HTR-8/SVneo (cell line): ENCODE data around the gene HIVEP3.
A peak's percentile ranks its signal among the peaks of the same experiment; 100 is the strongest.

Source experiments
- DNase-seq: peaks from one replicate; pipeline ENCODE4 v3.0.0; 2011; ENCODE audit warnings: low spot score, mixed read lengths; ENCODE audit not compliant: insufficient read length
- FAIRE-seq: peaks from 2 replicates; lab custom pipeline; 2011; peaks lifted over from hg19 to GRCh38; lab: Jason Lieb, UNC

The HIVEP3 gene

GRCh38 chr1:41502912-41503311 lies 415.8 kb downstream of the HIVEP3 start:
- DNase-seq (no peak), FAIRE-seq (no peak)

- FAIRE-seq, result no peak
- DNase-seq, result no peak
These were observed 417.1 kb downstream of the HIVEP3 start for GRCh38 chr1:41501581-41501980.

DNA sequence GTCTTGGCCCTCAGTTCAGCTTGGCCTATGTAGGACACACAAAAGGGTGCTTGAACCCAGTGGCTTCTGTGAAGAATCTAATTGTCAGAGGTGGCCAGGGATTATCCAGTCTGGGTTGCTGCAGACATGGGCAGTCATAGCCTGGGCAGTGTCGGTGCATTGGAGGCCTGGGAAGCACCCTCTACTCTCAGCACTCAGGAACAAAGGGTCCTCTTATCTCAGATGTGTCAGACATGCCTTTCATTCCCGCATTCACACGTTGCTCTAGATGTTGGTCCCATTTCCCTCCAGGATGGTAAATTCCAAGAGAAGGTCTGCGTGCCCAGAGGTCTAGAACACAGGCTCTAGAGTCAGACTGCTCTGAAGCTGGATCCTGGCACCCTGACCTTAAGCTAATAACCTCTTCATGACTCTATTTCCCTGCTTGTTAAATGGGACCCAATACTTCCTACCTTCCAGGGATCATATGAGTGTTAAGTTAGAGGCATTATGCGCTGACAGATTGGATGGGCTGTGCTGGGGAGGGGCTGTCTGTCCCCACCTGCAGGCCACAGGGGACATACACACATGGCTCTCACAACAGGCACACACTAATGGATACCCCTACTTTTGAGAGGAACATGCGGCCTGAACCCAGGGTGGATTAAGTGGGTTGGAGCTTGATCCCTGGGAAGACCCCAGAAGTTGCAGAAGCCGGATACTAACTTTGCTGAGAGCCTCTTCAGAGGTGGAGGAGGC lies 417.8 kb downstream of the HIVEP3 start:
- no peak for FAIRE-seq
- no peak for DNase-seq

DNA sequence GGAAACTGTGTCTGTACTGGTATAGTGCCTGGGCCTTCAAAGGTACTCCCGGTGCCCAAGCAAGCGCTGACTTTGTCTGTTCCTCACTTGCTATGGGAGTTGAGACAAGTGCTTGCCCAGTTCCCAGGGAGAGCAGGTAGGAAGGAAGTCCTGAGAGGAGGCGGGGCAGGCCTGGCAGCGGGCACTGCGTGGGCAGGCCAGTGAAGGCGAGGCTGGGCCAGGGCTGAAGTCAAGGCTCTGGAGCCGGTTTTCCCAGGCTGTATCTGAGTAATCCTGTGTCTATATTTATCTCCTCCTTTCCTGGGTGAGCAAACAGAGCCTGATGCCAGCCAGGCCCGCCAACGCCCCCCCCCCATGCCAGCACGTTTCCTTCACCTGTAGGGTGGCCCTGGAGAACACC lies 418.3 kb downstream of the HIVEP3 start:
- FAIRE-seq, result no peak
- no peak for DNase-seq

GRCh38 chr1:41499591-41499990 lies 419.1 kb downstream of the HIVEP3 start:
- FAIRE-seq, result no peak
- DNase-seq, result no peak

DNA sequence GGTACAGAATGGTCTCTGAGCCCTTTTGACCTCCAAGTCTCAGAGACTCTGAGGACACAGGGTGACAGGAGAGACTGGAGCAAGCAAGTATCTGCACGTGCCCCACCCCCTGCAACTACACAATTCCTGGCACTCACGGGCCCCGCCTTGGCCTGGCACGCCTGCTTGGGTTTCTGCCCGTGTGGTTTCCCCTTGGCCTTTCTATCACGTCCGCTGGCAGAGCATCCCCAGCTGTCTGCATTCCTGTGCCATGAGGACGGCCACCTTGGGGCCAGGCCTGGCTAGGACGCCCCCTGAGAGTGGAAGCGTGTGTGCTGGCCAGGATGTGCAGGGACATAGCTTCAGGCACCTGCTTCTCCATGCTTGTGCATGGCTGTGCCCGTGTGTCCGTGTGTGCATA lies 419.9 kb downstream of the HIVEP3 start:
- peak; percentile 84 for FAIRE-seq

GRCh38 chr1:41498391-41498790 lies 420.3 kb downstream of the HIVEP3 start:
- no peak for FAIRE-seq
- DNase-seq, result no peak

More for the DNA sequence above, 419.9 kb downstream of the HIVEP3 start:
- DNase-seq, result peak; percentile 57

DNA sequence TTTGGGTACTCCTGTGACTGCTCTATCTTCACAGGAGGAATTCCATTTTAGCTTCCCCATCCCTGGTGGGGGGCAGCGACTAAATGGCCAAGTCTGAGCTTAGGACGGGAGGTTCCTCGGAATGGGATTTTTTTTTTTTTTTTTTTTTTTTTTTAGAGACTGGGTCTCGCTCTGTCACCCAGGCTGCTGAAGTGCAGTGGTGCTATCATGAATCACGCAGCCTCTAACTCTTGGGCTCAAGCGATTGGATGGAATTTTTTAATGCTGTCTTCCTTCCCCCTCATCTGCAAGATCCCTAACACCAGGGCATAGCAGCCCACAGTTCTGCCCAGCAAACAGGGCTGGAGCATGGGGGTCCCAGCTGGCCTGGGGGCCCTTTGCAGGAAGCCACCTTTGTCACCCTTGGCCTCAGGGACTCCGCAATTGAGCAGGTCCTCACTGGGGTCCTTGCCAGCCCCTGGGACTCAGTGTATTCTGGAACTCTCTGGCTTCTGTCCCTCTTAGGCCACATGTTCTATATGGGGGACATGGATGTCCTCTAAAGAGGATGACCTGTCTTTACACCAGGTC lies 421.2 kb downstream of the HIVEP3 start:
- FAIRE-seq, result no peak
- DNase-seq, result no peak

DNA sequence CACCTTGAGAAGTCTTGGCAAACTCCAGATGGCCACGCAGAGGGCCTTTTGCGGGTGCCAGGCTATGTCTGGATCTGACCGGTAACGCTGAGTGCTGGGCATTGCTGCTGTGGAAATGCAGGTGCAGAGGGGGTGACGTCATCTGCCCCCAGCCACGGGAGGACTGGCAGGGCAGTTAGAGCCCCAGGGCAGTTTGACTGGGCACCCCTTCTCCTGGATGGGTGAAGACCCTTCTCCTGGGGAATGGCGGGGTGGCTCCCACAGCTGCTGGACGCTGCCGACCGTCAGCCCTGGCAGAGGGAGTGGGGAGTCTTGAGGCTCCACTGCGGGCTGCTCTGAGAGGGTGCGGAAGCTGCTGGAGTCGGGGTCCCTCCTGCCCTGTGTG lies 421.7 kb downstream of the HIVEP3 start:
- DNase-seq (no peak), FAIRE-seq (peak; percentile 74)

DNA sequence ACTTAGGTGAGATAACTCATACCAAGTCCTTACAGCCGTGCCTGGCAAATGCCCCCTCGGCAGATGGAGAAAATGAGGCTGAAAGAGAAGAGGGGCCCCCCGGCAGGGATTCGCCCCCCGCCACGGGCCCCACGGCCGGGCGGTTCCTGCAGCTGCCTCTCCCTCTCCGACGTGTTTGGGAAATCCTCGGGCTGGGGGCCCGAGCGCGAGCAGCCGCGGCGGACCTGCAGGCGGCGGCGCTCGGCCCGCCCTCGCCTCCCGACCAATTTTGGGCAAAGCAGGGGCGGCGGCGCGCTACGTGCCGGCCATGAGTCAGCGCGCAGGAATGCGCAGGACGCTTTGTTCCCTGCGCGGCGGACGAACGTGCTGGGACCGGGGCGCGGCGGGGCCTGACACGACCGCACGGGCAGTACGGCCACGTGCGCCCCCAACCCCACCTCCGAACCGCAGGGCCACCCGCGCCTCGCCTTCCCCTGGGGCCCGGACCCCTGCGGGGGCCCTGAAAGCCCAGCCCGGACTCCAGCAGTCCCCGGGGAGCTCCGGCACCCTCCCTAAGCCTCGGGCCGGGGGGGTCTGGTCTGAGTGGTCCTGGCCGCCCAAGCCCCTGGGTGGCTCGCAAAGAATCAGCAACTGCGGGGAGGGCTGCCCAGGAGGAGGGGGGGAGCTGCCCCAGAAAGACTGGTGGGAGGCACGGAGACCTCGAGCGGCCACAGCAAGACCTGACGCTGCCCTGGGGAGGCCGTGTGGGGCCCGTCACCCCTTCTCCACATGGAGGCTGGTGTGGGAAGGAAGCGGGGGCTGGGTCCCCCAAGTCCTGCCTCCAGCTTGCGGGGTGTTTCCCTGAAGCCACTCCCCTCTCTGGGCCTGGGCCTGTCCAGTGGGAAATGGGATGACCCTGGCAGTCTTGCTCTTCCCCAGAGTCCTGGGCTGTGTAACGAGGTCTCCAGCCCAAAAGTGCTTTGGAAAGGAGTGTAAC lies 422.4 kb downstream of the HIVEP3 start:
- FAIRE-seq (peak; percentile 95), DNase-seq (peak; percentile 67)

GRCh38 chr1:41495210-41495948 lies 423.3 kb downstream of the HIVEP3 start:
- DNase-seq, result no peak
- no peak for FAIRE-seq

DNA sequence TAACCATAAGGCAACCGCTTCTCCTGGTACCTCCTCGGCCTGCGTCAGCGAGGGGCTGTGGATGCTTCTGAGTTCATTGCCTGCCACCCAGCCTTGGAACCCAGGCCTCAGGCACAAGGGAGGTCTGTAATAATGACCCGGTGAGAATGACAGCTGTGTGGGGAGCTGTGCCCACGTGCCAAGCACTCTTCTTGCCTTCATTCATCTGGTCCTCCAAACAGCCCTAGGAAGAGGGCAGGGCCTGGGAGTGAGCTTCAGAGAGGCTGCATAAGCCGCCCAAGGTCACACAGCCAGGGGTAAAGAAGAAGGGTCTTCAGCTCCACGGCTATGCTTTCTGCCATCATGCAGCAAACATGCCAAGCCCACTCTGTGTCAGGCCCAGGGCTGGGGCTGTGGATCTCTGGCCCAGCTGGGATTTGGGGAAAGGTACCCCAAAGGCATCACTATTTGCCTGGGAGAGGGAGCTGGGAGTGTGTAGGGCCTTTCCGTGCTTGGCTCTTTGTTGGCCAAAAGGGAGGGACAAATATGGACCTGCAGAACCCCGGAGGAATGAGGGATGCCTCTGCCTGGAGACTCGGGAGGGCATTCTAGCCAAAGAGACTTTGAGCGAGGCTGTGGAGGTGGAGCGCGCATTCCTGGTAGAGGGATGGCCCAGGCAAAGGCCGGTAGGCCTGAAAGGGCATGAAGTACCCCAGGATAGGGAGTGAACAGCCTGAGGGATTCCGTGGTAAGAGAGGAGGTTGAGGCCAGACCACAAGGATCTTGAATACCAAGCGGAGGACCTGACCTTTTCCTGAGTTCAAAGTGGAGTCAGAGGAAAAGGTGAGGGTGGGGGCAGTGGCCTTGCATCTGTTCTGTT lies 424.1 kb downstream of the HIVEP3 start:
- DNase-seq (no peak), FAIRE-seq (no peak)

- DNase-seq (no peak), FAIRE-seq (no peak)
These were observed 424.9 kb downstream of the HIVEP3 start for GRCh38 chr1:41493626-41494350.

GRCh38 chr1:41493117-41493536 lies 425.6 kb downstream of the HIVEP3 start:
- peak; percentile 72 for DNase-seq
- peak; percentile 66 for FAIRE-seq

GRCh38 chr1:41492341-41492848 lies 426.3 kb downstream of the HIVEP3 start:
- FAIRE-seq (no peak), DNase-seq (no peak)

GRCh38 chr1:41490911-41491310 lies 427.8 kb downstream of the HIVEP3 start:
- FAIRE-seq (no peak), DNase-seq (no peak)

DNA sequence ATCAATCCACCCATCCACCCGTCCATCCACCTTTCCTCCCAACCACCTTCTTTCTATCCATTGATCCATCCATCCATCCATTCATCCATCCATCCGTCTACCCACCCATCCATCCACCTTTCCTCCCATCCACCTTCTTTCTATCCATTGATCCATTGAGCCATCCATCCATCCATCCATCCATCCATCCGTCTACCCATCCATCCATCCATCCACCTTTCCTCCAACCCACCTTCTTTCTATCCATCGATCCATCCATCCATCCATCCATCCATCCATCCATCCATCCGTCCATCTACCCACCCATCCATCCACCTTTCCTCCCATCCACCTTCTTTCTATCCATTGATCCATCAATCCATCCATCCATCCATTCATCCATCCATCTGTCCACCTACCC lies 429.2 kb downstream of the HIVEP3 start:
- no peak for DNase-seq

More for the DNA sequence above, 429.2 kb downstream of the HIVEP3 start:
- FAIRE-seq, result no peak
